ENCODE measurements around the gene CHRNA3.

The CHRNA3 gene

GRCh38 chr15:78605201-78605600, 15.6 kb downstream of the CHRNA3 start:
- no peaks in the 10 kb centered on the region for H3K4me1 ChIP-seq
- no peak overlapping the region for H3K27ac ChIP-seq
- H3K36me3 ChIP-seq: peaks cover 22% of the 10 kb centered on the region
- no peak overlapping the region for H3K9ac ChIP-seq
- H4K20me1 ChIP-seq: no peaks in the 10 kb centered on the region
- H3K4me2 ChIP-seq: no peak overlapping the region
- H3K4me3 ChIP-seq: no peak overlapping the region
- TF ChIP-seq Cebpa-rat (IDR thresholded peaks at IDR 0.05): no peak
- no peaks in the 10 kb centered on the region for H3K9me3 ChIP-seq
- H3K27me3 ChIP-seq: no peaks in the 10 kb centered on the region

DNA sequence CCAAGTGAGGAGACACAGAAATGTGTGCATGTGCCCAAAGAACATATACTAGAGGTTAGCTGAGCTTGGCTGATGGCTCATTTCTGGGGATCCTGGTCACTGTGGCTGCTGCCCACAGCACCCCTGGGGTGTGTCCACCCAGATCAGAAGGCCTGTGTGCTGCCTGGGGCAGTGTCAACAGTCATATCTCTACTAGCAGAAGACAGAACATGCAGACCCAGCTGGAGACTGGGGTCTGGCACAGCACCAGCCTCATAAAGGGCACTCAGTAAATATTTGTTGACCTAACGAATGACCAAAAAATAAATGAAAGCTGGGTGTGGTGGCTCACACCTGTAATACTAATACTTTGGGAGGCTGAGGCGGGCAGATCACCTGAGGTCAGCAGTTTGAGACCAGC, 16.4 kb downstream of the CHRNA3 start:
- no peak for TF ChIP-seq Cebpa-rat (IDR thresholded peaks at IDR 0.05)
- no peak overlapping the region for H3K4me2 ChIP-seq
- no peak overlapping the region for H3K27ac ChIP-seq

DNA sequence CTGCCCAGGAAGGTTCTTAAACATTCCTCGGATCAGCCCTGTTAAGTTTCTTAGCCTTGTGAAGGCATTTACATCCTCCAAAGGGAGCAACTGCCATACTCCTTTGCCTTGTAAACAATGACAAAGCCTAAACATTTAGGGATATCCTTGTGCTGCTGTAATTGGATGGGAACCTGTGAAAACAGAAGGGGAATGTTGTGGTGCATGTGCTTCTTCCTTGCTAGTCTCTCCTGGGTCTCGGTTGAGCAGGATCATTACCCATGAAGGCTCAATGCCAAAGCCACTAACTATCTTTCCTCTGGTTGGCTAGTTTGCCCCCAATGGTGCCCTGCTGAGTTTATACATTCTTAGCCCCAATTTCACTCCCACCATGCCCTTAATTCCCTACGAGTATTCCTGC, 17.3 kb downstream of the CHRNA3 start:
- no peak overlapping the region for H3K4me2 ChIP-seq
- TF ChIP-seq Cebpa-rat (IDR thresholded peaks at IDR 0.05): no peak
- H3K36me3 ChIP-seq: peaks cover 25% of the 10 kb centered on the region
- no peaks in the 10 kb centered on the region for H3K9me3 ChIP-seq
- no peaks in the 10 kb centered on the region for H3K4me1 ChIP-seq
- H4K20me1 ChIP-seq: no peaks in the 10 kb centered on the region
- no peaks in the 10 kb centered on the region for H3K27me3 ChIP-seq
- no peak overlapping the region for H3K4me3 ChIP-seq
- H3K9ac ChIP-seq: no peak overlapping the region
- H3K27ac ChIP-seq: no peak overlapping the region

More for the DNA sequence above, 16.4 kb downstream of the CHRNA3 start:
- Histone ChIP-seq H3K36me3 (peaks cover 25% of the 10 kb centered on the region), H3K27me3 (no peaks in the 10 kb centered on the region), H3K9me3 (no peaks in the 10 kb centered on the region), H3K9ac (no peak overlapping the region), H3K4me3 (no peak overlapping the region), H4K20me1 (no peaks in the 10 kb centered on the region), H3K4me1 (no peaks in the 10 kb centered on the region)

DNA sequence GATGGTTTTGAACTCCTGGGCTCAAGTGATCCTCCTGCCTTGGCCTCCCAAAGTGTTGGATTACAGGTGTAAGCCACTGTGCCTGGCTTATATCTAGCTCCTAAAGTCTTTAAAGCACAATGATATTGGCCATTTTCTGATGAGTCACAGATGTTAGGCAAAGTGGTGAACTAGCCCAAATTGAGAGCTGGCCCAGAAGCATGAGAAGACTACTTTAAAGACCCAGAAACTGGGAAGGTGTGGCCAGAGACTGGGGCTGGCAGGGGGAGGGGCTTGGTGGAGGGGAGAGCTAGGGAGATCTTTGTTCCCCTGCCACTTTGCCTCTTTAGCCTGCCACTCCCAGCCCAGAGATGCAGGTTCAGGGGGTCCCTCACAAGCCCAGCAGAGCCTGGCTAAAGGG, 21.6 kb downstream of the CHRNA3 start:
- Histone ChIP-seq H3K36me3 (peaks cover 41% of the 10 kb centered on the region), H4K20me1 (no peaks in the 10 kb centered on the region), H3K4me2 (no peak overlapping the region), H3K4me1 (no peaks in the 10 kb centered on the region), H3K9me3 (no peaks in the 10 kb centered on the region), H3K9ac (no peak overlapping the region), H3K4me3 (no peak overlapping the region), H3K27ac (no peak overlapping the region), H3K27me3 (no peaks in the 10 kb centered on the region)
- no peak for TF ChIP-seq Cebpa-rat (IDR thresholded peaks at IDR 0.05)

- Histone ChIP-seq H3K4me2 (no peak overlapping the region), H3K27ac (no peak overlapping the region), H3K4me3 (no peak overlapping the region), H3K36me3 (peaks cover 49% of the 10 kb centered on the region), H3K9me3 (no peaks in the 10 kb centered on the region), H4K20me1 (no peaks in the 10 kb centered on the region), H3K4me1 (no peaks in the 10 kb centered on the region), H3K27me3 (no peaks in the 10 kb centered on the region), H3K9ac (no peak overlapping the region)
- TF ChIP-seq Cebpa-rat (IDR thresholded peaks at IDR 0.05): no peak
These were observed 22.4 kb downstream of the CHRNA3 start for GRCh38 chr15:78598348-78598747.

GRCh38 chr15:78597583-78597982, 23.2 kb downstream of the CHRNA3 start:
- Histone ChIP-seq H3K4me1 (no peaks in the 10 kb centered on the region), H3K9me3 (no peaks in the 10 kb centered on the region), H3K27ac (no peak overlapping the region), H4K20me1 (no peaks in the 10 kb centered on the region), H3K27me3 (no peaks in the 10 kb centered on the region), H3K36me3 (peaks cover 55% of the 10 kb centered on the region), H3K4me2 (no peak overlapping the region), H3K4me3 (no peak overlapping the region), H3K9ac (no peak overlapping the region)
- TF ChIP-seq Cebpa-rat (IDR thresholded peaks at IDR 0.05): no peak

DNA sequence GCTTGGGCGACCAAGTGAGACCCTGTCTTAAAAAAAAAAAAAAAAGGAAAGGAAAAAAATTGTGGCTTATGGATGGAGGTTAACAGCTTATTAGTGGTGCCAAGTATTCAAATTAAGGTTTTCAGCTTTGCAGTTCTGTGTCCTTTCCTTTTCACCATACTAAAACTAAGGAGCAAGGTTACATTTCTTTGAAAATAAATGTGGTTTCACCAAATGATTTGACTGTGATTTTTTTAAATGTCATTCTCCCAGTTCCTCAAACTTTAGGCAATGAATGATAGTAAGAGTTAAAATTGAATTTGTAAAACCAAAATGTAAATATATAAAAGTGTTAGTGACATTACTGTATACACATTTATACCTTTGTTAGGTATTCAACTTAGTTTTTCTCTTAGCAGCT, 45.9 kb downstream of the CHRNA3 start:
- H3K36me3 ChIP-seq: no peaks in the 10 kb centered on the region
- no peak overlapping the region for H3K4me2 ChIP-seq
- no peak overlapping the region for H3K27ac ChIP-seq
- no peak overlapping the region for H3K4me3 ChIP-seq
- TF ChIP-seq Cebpa-rat (IDR thresholded peaks at IDR 0.05): no peak
- no peaks in the 10 kb centered on the region for H3K9me3 ChIP-seq
- H3K27me3 ChIP-seq: no peaks in the 10 kb centered on the region
- no peak overlapping the region for H3K9ac ChIP-seq
- peaks cover 26% of the 10 kb centered on the region for H4K20me1 ChIP-seq
- H3K4me1 ChIP-seq: peaks cover 11% of the 10 kb centered on the region

DNA sequence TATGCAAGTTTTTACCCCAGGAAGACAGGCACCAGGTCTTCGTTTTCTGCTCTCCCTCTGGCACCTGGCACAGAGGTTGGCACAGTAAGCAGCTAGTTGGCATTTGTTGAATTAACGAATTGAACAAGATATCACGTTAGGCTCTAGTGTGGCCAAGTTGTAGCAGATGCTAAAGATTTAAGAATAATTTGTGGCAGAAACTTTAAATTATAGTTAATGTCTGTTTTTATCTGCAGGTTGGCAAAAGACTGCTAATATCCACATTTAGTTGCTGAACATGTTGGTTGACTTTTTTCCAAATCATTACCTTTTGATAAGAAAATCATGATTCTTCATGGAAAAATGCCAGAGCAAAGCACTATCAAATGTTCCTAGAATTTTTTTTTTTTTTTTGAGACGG, 47.4 kb downstream of the CHRNA3 start:
- H3K27me3 ChIP-seq: no peaks in the 10 kb centered on the region
- H3K27ac ChIP-seq: no peak overlapping the region
- peaks cover 11% of the 10 kb centered on the region for H3K4me1 ChIP-seq
- TF ChIP-seq Cebpa-rat (IDR thresholded peaks at IDR 0.05): no peak
- no peak overlapping the region for H3K9ac ChIP-seq
- no peak overlapping the region for H3K4me2 ChIP-seq
- no peak overlapping the region for H3K4me3 ChIP-seq
- H3K36me3 ChIP-seq: no peaks in the 10 kb centered on the region
- peaks cover 26% of the 10 kb centered on the region for H4K20me1 ChIP-seq
- no peaks in the 10 kb centered on the region for H3K9me3 ChIP-seq

DNA sequence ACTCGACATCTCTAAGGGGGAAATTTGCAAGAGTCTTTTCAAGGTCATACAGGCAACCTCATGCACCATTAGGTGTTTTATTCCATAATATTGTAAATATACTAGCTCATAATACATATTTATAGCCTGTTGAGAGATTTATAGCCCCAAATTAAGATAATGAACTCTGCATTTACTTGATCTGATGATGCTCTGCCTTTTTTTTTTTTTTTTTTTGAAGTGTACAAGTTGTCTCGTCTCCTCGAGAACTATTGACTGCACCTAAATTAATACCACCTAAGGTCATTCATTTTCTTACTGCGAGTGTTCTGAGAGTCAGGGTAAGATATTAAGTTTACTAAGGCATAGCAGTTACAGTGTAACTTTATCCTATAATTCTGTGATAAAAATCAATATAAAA, 49.4 kb downstream of the CHRNA3 start:
- Histone ChIP-seq H3K9ac (no peak overlapping the region), H3K4me1 (peaks cover 29% of the 10 kb centered on the region), H3K27me3 (no peaks in the 10 kb centered on the region), H4K20me1 (peaks cover 14% of the 10 kb centered on the region), H3K9me3 (no peaks in the 10 kb centered on the region), H3K4me3 (no peak overlapping the region), H3K27ac (no peak overlapping the region), H3K36me3 (no peaks in the 10 kb centered on the region), H3K4me2 (no peak overlapping the region)
- TF ChIP-seq Cebpa-rat (IDR thresholded peaks at IDR 0.05): no peak

- Histone ChIP-seq H3K27me3 (no peaks in the 10 kb centered on the region), H4K20me1 (peaks cover 14% of the 10 kb centered on the region)
- no peak for TF ChIP-seq Cebpa-rat (IDR thresholded peaks at IDR 0.05)
These were observed 50.1 kb downstream of the CHRNA3 start for GRCh38 chr15:78570710-78571109.

DNA sequence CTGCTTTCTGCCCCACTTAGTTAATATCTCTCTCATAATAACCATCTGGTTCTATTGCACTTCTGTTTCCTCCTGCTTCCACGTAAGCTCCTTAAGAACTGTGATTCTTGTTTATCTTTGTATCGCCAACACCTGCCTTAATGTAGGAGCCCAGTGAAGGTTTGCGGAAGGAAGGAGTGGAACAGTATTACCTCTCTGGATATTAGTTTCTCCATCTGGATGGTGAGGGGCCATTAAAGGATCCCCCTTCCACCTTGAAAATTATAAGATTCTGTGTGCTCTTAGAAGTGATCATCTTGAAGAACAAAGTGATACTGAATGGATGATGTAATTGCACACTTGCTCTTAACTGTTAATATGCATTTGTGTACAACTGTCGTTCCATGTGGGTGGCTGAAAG, 53.3 kb downstream of the CHRNA3 start:
- H3K4me2 ChIP-seq: peak overlapping the region; percentile 87

More at GRCh38 chr15:78570710-78571109, 50.1 kb downstream of the CHRNA3 start:
- H3K9ac ChIP-seq: no peak overlapping the region
- no peak overlapping the region for H3K4me3 ChIP-seq
- no peak overlapping the region for H3K4me2 ChIP-seq
- H3K36me3 ChIP-seq: no peaks in the 10 kb centered on the region
- H3K9me3 ChIP-seq: no peaks in the 10 kb centered on the region
- H3K27ac ChIP-seq: no peak overlapping the region
- H3K4me1 ChIP-seq: peaks cover 32% of the 10 kb centered on the region

More for the DNA sequence above, 53.3 kb downstream of the CHRNA3 start:
- Histone ChIP-seq H3K4me1 (peaks cover 31% of the 10 kb centered on the region), H3K27me3 (no peaks in the 10 kb centered on the region), H3K27ac (no peak overlapping the region), H3K4me3 (no peak overlapping the region), H3K36me3 (no peaks in the 10 kb centered on the region), H3K9ac (no peak overlapping the region), H4K20me1 (peaks cover 14% of the 10 kb centered on the region), H3K9me3 (no peaks in the 10 kb centered on the region)
- TF ChIP-seq Cebpa-rat (IDR thresholded peaks at IDR 0.05): no peak

Measured in BLaER1 (cell line).